GM21737 (cell line): ENCODE data around the gene NTMT1.
"Not testable (repeated sequence)": the region's sequence is repeated elsewhere in the genome, so short reads cannot be mapped to it uniquely, and the experiment has no call there.

Experiments used
- ATAC-seq: cut with Tn5 transposase; IDR thresholded peaks from one replicate; pipeline ENCODE4 v1.9.1; 2021; ENCODE audit warnings: mild to moderate bottlenecking, moderate library complexity; ENCODE audit not compliant: unreplicated experiment

The NTMT1 gene

GRCh38 chr9:129626079-129626624 lies at the start of gene NTMT1:
Gene NTMT1, plus strand, starts transcription at chr9:129626163. Its CDS starts 6,541 bp downstream, at chr9:129632704.
- ATAC-seq: peak; percentile 64

GRCh38 chr9:129576546-129577543 lies 49.1 kb upstream of the NTMT1 start:
- no peak for ATAC-seq

- ATAC-seq: no peak
Observed at GRCh38 chr9:129579294-129579693, 46.7 kb upstream of the NTMT1 start.

- ATAC-seq: no peak
Observed at GRCh38 chr9:129580211-129580915, 45.6 kb upstream of the NTMT1 start.

GRCh38 chr9:129581505-129582189 lies 44.3 kb upstream of the NTMT1 start:
- ATAC-seq: no peak

- no peak for ATAC-seq
Observed at GRCh38 chr9:129582855-129583254, 43.1 kb upstream of the NTMT1 start.

- no peak for ATAC-seq
Observed at GRCh38 chr9:129583308-129584038, 42.5 kb upstream of the NTMT1 start.

GRCh38 chr9:129584136-129584535 lies 41.8 kb upstream of the NTMT1 start:
- peak; percentile 53 for ATAC-seq

- ATAC-seq: no peak
Observed at GRCh38 chr9:129585352-129585751, 40.6 kb upstream of the NTMT1 start.

GRCh38 chr9:129586245-129586644 lies 39.7 kb upstream of the NTMT1 start:
- no peak for ATAC-seq

- ATAC-seq: no peak
Observed at GRCh38 chr9:129586685-129587084, 39.3 kb upstream of the NTMT1 start.

- ATAC-seq: no peak
Observed at GRCh38 chr9:129587487-129588262, 38.3 kb upstream of the NTMT1 start.

GRCh38 chr9:129590466-129590865 lies 35.5 kb upstream of the NTMT1 start:
- ATAC-seq: no peak

GRCh38 chr9:129591916-129592315 lies 34.0 kb upstream of the NTMT1 start:
- ATAC-seq: no peak

- not testable (repeated sequence) for ATAC-seq
Observed at GRCh38 chr9:129592790-129593189, 33.2 kb upstream of the NTMT1 start.

- ATAC-seq: no peak
Observed at GRCh38 chr9:129594632-129595031, 31.3 kb upstream of the NTMT1 start.

GRCh38 chr9:129595311-129595741 lies 30.6 kb upstream of the NTMT1 start:
- ATAC-seq: no peak

GRCh38 chr9:129595903-129596540 lies 29.9 kb upstream of the NTMT1 start:
- ATAC-seq: no peak
